Trophoblast cell (in vitro differentiated cells and primary cell): ENCODE data around the gene MYO7B.
A peak's percentile ranks its signal among the peaks of the same experiment; 100 is the strongest.

Source experiments
- DNase-seq, 2 donors: peaks; one replicate each; pipeline ENCODE4 v3.0.0-alpha.2; 2016
- H2AFZ ChIP-seq: 2 replicates; pipeline ENCODE4 v1.6.1; 2013; ENCODE audit warnings: low read length, moderate library complexity, mild to moderate bottlenecking; ENCODE audit not compliant: insufficient read depth, poor library complexity
- H2AK5ac ChIP-seq: 2 replicates; pipeline ENCODE4 v1.6.1; 2013; ENCODE audit warnings: mild to moderate bottlenecking, low read length
- H2BK120ac ChIP-seq: 2 replicates; pipeline ENCODE4 v1.6.1; 2013; ENCODE audit warnings: low read length, mild to moderate bottlenecking, moderate library complexity; ENCODE audit not compliant: insufficient read depth, poor library complexity
- H2BK12ac ChIP-seq: 2 replicates; pipeline ENCODE4 v1.6.1; 2013; ENCODE audit warnings: mild to moderate bottlenecking, low read length, moderate library complexity
- H2BK5ac ChIP-seq: 2 replicates; pipeline ENCODE4 v1.6.1; 2013; ENCODE audit warnings: low read length, low read depth, moderate library complexity, mild to moderate bottlenecking; ENCODE audit not compliant: poor library complexity
- H3K14ac ChIP-seq: 2 replicates; pipeline ENCODE4 v1.6.1; 2013; ENCODE audit warnings: mild to moderate bottlenecking, low read length
- H3K18ac ChIP-seq: 2 replicates; pipeline ENCODE4 v1.6.1; 2013; ENCODE audit warnings: mild to moderate bottlenecking, low read length
- H3K23ac ChIP-seq: 2 replicates; pipeline ENCODE4 v1.6.1; 2013; ENCODE audit warnings: low read length
- H3K27ac ChIP-seq: 2 replicates; pipeline ENCODE4 v1.5.1; 2013; ENCODE audit warnings: low read depth, mild to moderate bottlenecking, inconsistent platforms, low read length, moderate library complexity
- H3K27me3 ChIP-seq: 2 replicates; pipeline ENCODE4 v1.6.1; 2013; ENCODE audit warnings: inconsistent platforms, mild to moderate bottlenecking, low read length, moderate library complexity; ENCODE audit not compliant: insufficient read depth
- H3K36me3 ChIP-seq, 2 experiments: 1 replicate in 1 of 2; 2 replicates in 1 of 2; pipeline ENCODE4 v1.6.1; 2013; ENCODE audit warnings: low read length in 2 of 2, mild to moderate bottlenecking in 2 of 2, moderate library complexity in 1 of 2; ENCODE audit not compliant: insufficient read depth in 2 of 2, control insufficient read depth in 1 of 2
- H3K4ac ChIP-seq: 2 replicates; pipeline ENCODE4 v1.6.1; 2013; ENCODE audit warnings: low read depth, mild to moderate bottlenecking, low read length, moderate library complexity
- H3K4me1 ChIP-seq, 2 experiments: 1 replicate in 1 of 2; 2 replicates in 1 of 2; pipeline ENCODE4 v1.6.1; 2013; ENCODE audit warnings: low read length in 2 of 2, mild to moderate bottlenecking in 2 of 2, moderate library complexity in 1 of 2; ENCODE audit not compliant: insufficient read depth in 2 of 2, control insufficient read depth in 1 of 2
- H3K4me2 ChIP-seq: 2 replicates; pipeline ENCODE4 v1.6.1; 2013; ENCODE audit warnings: inconsistent platforms, mild to moderate bottlenecking, low read length, moderate library complexity
- H3K4me3 ChIP-seq: 2 replicates; pipeline ENCODE4 v1.5.1; 2013; ENCODE audit warnings: mild to moderate bottlenecking, low read depth, low read length, inconsistent platforms
- H3K79me1 ChIP-seq: one replicate; pipeline ENCODE4 v1.6.1; 2013; ENCODE audit warnings: low read length
- H3K79me2 ChIP-seq: 2 replicates; pipeline ENCODE4 v1.6.1; 2013; ENCODE audit warnings: low read length, mild to moderate bottlenecking; ENCODE audit not compliant: control insufficient read depth, insufficient read depth, poor library complexity
- H3K9ac ChIP-seq: 2 replicates; pipeline ENCODE4 v1.6.1; 2013; ENCODE audit warnings: mild to moderate bottlenecking, low read length
- H3K9me3 ChIP-seq: 2 replicates; pipeline ENCODE4 v1.6.1; 2013; ENCODE audit warnings: low read depth, mild to moderate bottlenecking, control low read depth, inconsistent platforms, low read length; ENCODE audit not compliant: insufficient read depth
- H4K12ac ChIP-seq: 2 replicates; pipeline ENCODE4 v1.6.1; 2013; ENCODE audit warnings: low read depth, mild to moderate bottlenecking, low read length, moderate library complexity
- H4K8ac ChIP-seq: 2 replicates; pipeline ENCODE4 v1.6.1; 2013; ENCODE audit warnings: low read depth, mild to moderate bottlenecking, low read length, moderate library complexity
- H4K91ac ChIP-seq: one replicate; pipeline ENCODE4 v1.6.1; 2013; ENCODE audit warnings: low read depth, mild to moderate bottlenecking, low read length, moderate library complexity
- WGBS: extraction: QIAGEN DNeasy Blood & Tissue Kit; methylation state at CpG from one replicate; pipeline ENCODE4 v1.1.7; 2013; ENCODE audit warnings: missing lambda C conversion rate; ENCODE audit not compliant: insufficient read length, insufficient coverage; ENCODE audit errors: extremely low coverage; 5-methylcytosine and 5-hydroxymethylcytosine counted together

The MYO7B gene

DNA sequence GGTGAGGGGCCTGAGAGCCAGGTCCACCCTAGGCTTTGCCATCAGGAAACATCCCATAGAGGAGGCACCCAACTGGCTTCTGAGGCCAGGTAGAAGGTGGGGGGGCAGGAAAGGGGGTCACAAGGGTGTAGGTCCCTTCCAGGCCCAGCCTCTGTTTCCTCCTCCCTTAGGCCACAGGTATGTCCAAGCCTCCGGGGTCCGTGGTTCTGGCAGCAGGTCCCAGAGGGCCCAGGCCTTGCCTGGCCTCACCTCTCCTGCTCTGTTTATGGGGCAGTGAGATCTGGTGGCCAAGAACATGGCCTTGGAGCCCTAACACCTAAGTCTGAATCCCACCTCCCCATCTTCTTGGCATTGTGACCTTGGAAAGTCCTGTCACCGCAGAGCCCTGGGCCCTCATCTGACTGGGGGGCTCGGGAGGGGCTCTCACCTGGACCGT is 88.9 kb downstream of the MYO7B start:
- Histone ChIP-seq H2AK5ac (no peak overlapping the region), H3K27ac (no peak overlapping the region), H3K36me3 (no peaks in the 10 kb centered on the region)

GRCh38 chr2:127624756-127625571 is 89.5 kb downstream of the MYO7B start:
- Histone ChIP-seq H4K12ac (no peak overlapping the region), H3K36me3 (no peaks in the 10 kb centered on the region), H2AK5ac (no peak overlapping the region), H3K4me2 (no peak overlapping the region), H2BK5ac (no peak overlapping the region), H3K9me3 (peaks cover 5% of the 10 kb centered on the region), H2BK120ac (no peak overlapping the region), H4K91ac (no peak overlapping the region), H3K14ac (no peak overlapping the region), H3K79me1 (no peaks in the 10 kb centered on the region), H3K4me1 (peaks cover 0 to 2% of the 10 kb centered on the region in 2 experiments), H3K9ac (no peak overlapping the region), H3K27me3 (no peaks in the 10 kb centered on the region), H4K8ac (no peak overlapping the region), H3K4ac (no peak overlapping the region), H2AFZ (no peak overlapping the region), H2BK12ac (no peak overlapping the region), H3K18ac (no peak overlapping the region), H3K79me2 (no peaks in the 10 kb centered on the region), H3K4me3 (peak overlapping the region; percentile 23), H3K27ac (no peak overlapping the region), H3K23ac (no peak overlapping the region)
- no peak for DNase-seq
- WGBS: no CpG with 5 or more reads among the region's 23 CpGs

More for the DNA sequence above, 88.9 kb downstream of the MYO7B start:
- no peak overlapping the region for H2AFZ ChIP-seq
- no peaks in the 10 kb centered on the region for H3K79me2 ChIP-seq
- peaks cover 0 to 2% of the 10 kb centered on the region in 2 experiments for H3K4me1 ChIP-seq
- H4K12ac ChIP-seq: no peak overlapping the region
- no peak overlapping the region for H3K4me3 ChIP-seq
- H3K14ac ChIP-seq: no peak overlapping the region
- WGBS: no CpG with 5 or more reads among the region's 5 CpGs
- no peaks in the 10 kb centered on the region for H3K79me1 ChIP-seq
- H2BK120ac ChIP-seq: no peak overlapping the region
- H4K91ac ChIP-seq: no peak overlapping the region
- H3K18ac ChIP-seq: no peak overlapping the region
- H2BK12ac ChIP-seq: no peak overlapping the region
- no peak overlapping the region for H2BK5ac ChIP-seq
- H3K4me2 ChIP-seq: no peak overlapping the region
- peaks cover 5% of the 10 kb centered on the region for H3K9me3 ChIP-seq
- no peak overlapping the region for H4K8ac ChIP-seq
- no peak overlapping the region for H3K9ac ChIP-seq
- DNase-seq: no peak
- no peak overlapping the region for H3K4ac ChIP-seq
- H3K27me3 ChIP-seq: no peaks in the 10 kb centered on the region
- no peak overlapping the region for H3K23ac ChIP-seq

- H4K91ac ChIP-seq: no peak overlapping the region
- no peak overlapping the region for H3K9ac ChIP-seq
- H2BK120ac ChIP-seq: no peak overlapping the region
- WGBS: no CpG with 5 or more reads among the region's 2 CpGs
- H3K79me1 ChIP-seq: no peaks in the 10 kb centered on the region
- no peaks in the 10 kb centered on the region for H3K79me2 ChIP-seq
- no peak overlapping the region for H2BK5ac ChIP-seq
- peaks cover 0 to 2% of the 10 kb centered on the region in 2 experiments for H3K4me1 ChIP-seq
- H4K8ac ChIP-seq: no peak overlapping the region
- H4K12ac ChIP-seq: no peak overlapping the region
- H3K4me2 ChIP-seq: no peak overlapping the region
- no peak overlapping the region for H3K18ac ChIP-seq
- H3K23ac ChIP-seq: no peak overlapping the region
- H2AFZ ChIP-seq: no peak overlapping the region
- H3K14ac ChIP-seq: no peak overlapping the region
- peaks cover 5% of the 10 kb centered on the region for H3K9me3 ChIP-seq
- no peak overlapping the region for H3K4ac ChIP-seq
- no peak for DNase-seq
- no peaks in the 10 kb centered on the region for H3K27me3 ChIP-seq
- no peak overlapping the region for H3K27ac ChIP-seq
- no peak overlapping the region for H2BK12ac ChIP-seq
- no peaks in the 10 kb centered on the region for H3K36me3 ChIP-seq
- no peak overlapping the region for H3K4me3 ChIP-seq
- H2AK5ac ChIP-seq: no peak overlapping the region
These were observed 90.1 kb downstream of the MYO7B start for GRCh38 chr2:127625572-127625951.

DNA sequence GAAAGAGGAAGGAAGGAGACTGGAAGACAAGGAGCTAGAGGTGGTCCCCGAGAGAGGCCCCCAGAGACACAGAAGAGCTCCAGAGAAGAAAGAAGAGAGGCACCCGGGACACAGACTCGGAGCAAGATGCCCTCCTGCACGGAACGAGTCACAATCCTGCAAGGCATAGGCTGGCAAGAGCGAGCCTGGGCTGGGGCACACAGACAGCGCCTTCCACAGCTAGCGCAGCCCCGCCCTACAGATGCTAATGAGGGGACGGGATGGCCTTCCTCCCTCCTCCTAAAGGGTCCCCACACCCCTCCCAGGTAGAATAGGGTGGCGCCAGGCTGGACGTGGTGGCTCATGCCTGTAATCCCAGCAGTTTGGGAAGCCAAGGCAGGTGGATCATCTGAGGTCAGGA is 90.7 kb downstream of the MYO7B start:
- no peak overlapping the region for H3K4me2 ChIP-seq
- peaks cover 5% of the 10 kb centered on the region for H3K9me3 ChIP-seq
- peaks cover 0 to 2% of the 10 kb centered on the region in 2 experiments for H3K4me1 ChIP-seq
- H3K18ac ChIP-seq: no peak overlapping the region
- H3K27me3 ChIP-seq: no peaks in the 10 kb centered on the region
- no peak overlapping the region for H2AK5ac ChIP-seq
- no peak overlapping the region for H3K23ac ChIP-seq
- no peaks in the 10 kb centered on the region for H3K79me1 ChIP-seq
- no peak overlapping the region for H3K9ac ChIP-seq
- no peak overlapping the region for H4K8ac ChIP-seq
- no peak overlapping the region for H4K91ac ChIP-seq
- H4K12ac ChIP-seq: no peak overlapping the region
- no peaks in the 10 kb centered on the region for H3K79me2 ChIP-seq
- H3K4ac ChIP-seq: no peak overlapping the region
- WGBS: no CpG with 5 or more reads among the region's 12 CpGs
- no peak for DNase-seq
- H2BK120ac ChIP-seq: no peak overlapping the region
- H3K4me3 ChIP-seq: no peak overlapping the region
- H2BK5ac ChIP-seq: no peak overlapping the region
- H2AFZ ChIP-seq: no peak overlapping the region
- H3K14ac ChIP-seq: no peak overlapping the region
- no peak overlapping the region for H3K27ac ChIP-seq
- no peak overlapping the region for H2BK12ac ChIP-seq
- no peaks in the 10 kb centered on the region for H3K36me3 ChIP-seq
